SU-DHL-6 (cell line): ENCODE results near the gene DRAXIN.

ENCODE experiments used
- H2AFZ ChIP-seq: fragments of 200-600 bp; sonication (generic); 2 replicates; pipeline ENCODE4 v1.6.1; 2014; ENCODE audit warnings: low read depth, mild to moderate bottlenecking, moderate library complexity, mixed read lengths, antibody characterized with exemption, low read length; ENCODE audit not compliant: severe bottlenecking
- H3F3A ChIP-seq: fragments of 200-600 bp; shearing (Covaris generic); 2 replicates; pipeline ENCODE4 v1.6.0; 2016; ENCODE audit warnings: antibody characterized with exemption, mild to moderate bottlenecking; ENCODE audit not compliant: insufficient read depth
- H3K27ac ChIP-seq: fragments of 200-600 bp; sonication (generic); 2 replicates; pipeline ENCODE4 v1.5.1; 2016; ENCODE audit warnings: low read depth, mild to moderate bottlenecking, low read length, moderate library complexity, mixed read lengths
- H3K27me3 ChIP-seq: fragments of 200-600 bp; sonication (generic), shearing (Covaris generic); 2 replicates; pipeline ENCODE4 v1.6.0; 2014; ENCODE audit warnings: mild to moderate bottlenecking, low read length
- H3K36me3 ChIP-seq: fragments of 200-600 bp; sonication (generic); 2 replicates; pipeline ENCODE4 v1.6.1; 2014; ENCODE audit warnings: mild to moderate bottlenecking, low read length, mixed read lengths
- H3K4me2 ChIP-seq: fragments of 300-600, 200-600 bp; shearing (Covaris generic), sonication (generic); 2 replicates; pipeline ENCODE4 v1.6.0; 2014; ENCODE audit warnings: low read length, low read depth, mild to moderate bottlenecking; ENCODE audit not compliant: poor library complexity, severe bottlenecking
- H3K4me3 ChIP-seq: fragments of 200-600 bp; sonication (generic); 2 replicates; pipeline ENCODE4 v1.5.1; 2014; ENCODE audit warnings: antibody characterized with exemption, low read length, mild to moderate bottlenecking, mixed read lengths; ENCODE audit not compliant: insufficient read depth, poor library complexity, severe bottlenecking
- H3K79me2 ChIP-seq: fragments of 200-600 bp; sonication (generic); 2 replicates; pipeline ENCODE4 v1.6.1; 2014; ENCODE audit warnings: mild to moderate bottlenecking, low read length, moderate library complexity; ENCODE audit not compliant: insufficient read depth
- H3K9ac ChIP-seq: fragments of 200-600 bp; sonication (generic); 2 replicates; pipeline ENCODE4 v1.7.0; 2014; ENCODE audit warnings: mild to moderate bottlenecking, low read length
- H3K9me2 ChIP-seq: fragments of 200-600 bp; sonication (generic); replicated peaks from 2 replicates; pipeline ENCODE4 v1.6.1; 2014; ENCODE audit warnings: low read length; ENCODE audit not compliant: insufficient read depth
- H3K9me3 ChIP-seq: fragments of 200-600 bp; sonication (generic); 2 replicates; pipeline ENCODE4 v1.6.1; 2014; ENCODE audit warnings: low read length, mixed read lengths; ENCODE audit not compliant: insufficient read depth
- H4K20me1 ChIP-seq: fragments of 200-600 bp; sonication (generic); 2 replicates; pipeline ENCODE4 v1.6.1; 2014; ENCODE audit warnings: low read depth, mild to moderate bottlenecking, antibody characterized with exemption, low read length, moderate library complexity, mixed read lengths
- EZH2phosphoT487 ChIP-seq: fragments of 200-600 bp; sonication (generic), shearing (Covaris generic); conservative IDR thresholded peaks from 2 replicates; pipeline ENCODE4 v1.6.1; 2018; ENCODE audit warnings: mild to moderate bottlenecking, antibody characterized with exemption, low read length, moderate library complexity, mixed read lengths
- TF ChIP-seq, protein P1 (sequence below): fragments of 200-600 bp; sonication (generic); IDR thresholded peaks from one replicate; pipeline ENCODE4 v1.5.1; 2017; ENCODE audit warnings: antibody characterized with exemption, mild to moderate bottlenecking, low read length, moderate library complexity; ENCODE audit not compliant: insufficient read depth, poor library complexity, severe bottlenecking

Gene DRAXIN

DNA sequence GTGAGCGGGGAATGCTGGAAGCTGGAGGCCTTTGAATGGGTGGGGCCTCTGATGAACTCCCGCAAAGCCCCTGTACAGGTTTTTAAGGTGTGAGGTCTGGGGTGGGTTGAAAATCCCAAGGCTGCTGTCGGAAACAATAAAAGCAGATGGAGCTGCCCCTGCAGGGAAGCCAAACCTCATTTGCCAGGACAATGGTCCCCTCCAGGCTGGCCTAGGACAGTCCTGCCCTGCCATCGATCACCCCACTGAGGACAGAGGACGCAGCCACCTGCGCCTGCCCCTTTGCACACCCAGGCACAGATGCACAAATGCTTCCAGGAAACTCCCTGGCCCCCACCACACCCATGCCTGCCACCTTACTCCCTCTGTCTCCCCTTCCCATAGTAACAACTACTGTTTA, 4.4 kb downstream of the DRAXIN start:
- no peaks in the 10 kb centered on the region for H3K36me3 ChIP-seq
- TF ChIP-seq, protein P1, sequence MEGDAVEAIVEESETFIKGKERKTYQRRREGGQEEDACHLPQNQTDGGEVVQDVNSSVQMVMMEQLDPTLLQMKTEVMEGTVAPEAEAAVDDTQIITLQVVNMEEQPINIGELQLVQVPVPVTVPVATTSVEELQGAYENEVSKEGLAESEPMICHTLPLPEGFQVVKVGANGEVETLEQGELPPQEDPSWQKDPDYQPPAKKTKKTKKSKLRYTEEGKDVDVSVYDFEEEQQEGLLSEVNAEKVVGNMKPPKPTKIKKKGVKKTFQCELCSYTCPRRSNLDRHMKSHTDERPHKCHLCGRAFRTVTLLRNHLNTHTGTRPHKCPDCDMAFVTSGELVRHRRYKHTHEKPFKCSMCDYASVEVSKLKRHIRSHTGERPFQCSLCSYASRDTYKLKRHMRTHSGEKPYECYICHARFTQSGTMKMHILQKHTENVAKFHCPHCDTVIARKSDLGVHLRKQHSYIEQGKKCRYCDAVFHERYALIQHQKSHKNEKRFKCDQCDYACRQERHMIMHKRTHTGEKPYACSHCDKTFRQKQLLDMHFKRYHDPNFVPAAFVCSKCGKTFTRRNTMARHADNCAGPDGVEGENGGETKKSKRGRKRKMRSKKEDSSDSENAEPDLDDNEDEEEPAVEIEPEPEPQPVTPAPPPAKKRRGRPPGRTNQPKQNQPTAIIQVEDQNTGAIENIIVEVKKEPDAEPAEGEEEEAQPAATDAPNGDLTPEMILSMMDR, result no peak
- no peak for TF ChIP-seq EZH2phosphoT487
- H3K27me3 ChIP-seq, result no peaks in the 10 kb centered on the region
- no peak overlapping the region for H3K27ac ChIP-seq
- H3K9me3 ChIP-seq, result no peaks in the 10 kb centered on the region
- no peaks in the 10 kb centered on the region for H4K20me1 ChIP-seq
- H3K4me2 ChIP-seq, result no peak overlapping the region
- H3K9me2 ChIP-seq, result no peaks in the 10 kb centered on the region
- H3F3A ChIP-seq, result no peaks in the 10 kb centered on the region
- no peak overlapping the region for H3K9ac ChIP-seq
- H3K4me3 ChIP-seq, result no peak overlapping the region
- no peak overlapping the region for H2AFZ ChIP-seq
- H3K79me2 ChIP-seq, result no peaks in the 10 kb centered on the region

- H2AFZ ChIP-seq, result no peak overlapping the region
- H3K79me2 ChIP-seq, result no peaks in the 10 kb centered on the region
- H3K9me2 ChIP-seq, result no peaks in the 10 kb centered on the region
- H3K36me3 ChIP-seq, result no peaks in the 10 kb centered on the region
- H3K9ac ChIP-seq, result no peak overlapping the region
- no peak overlapping the region for H3K4me2 ChIP-seq
- H3K27ac ChIP-seq, result no peak overlapping the region
- H3F3A ChIP-seq, result no peaks in the 10 kb centered on the region
- no peaks in the 10 kb centered on the region for H4K20me1 ChIP-seq
- no peak for TF ChIP-seq EZH2phosphoT487
- no peaks in the 10 kb centered on the region for H3K27me3 ChIP-seq
- no peaks in the 10 kb centered on the region for H3K9me3 ChIP-seq
- no peak overlapping the region for H3K4me3 ChIP-seq
Observed at GRCh38 chr1:11697188-11697892, 5.8 kb downstream of the DRAXIN start.

GRCh38 chr1:11697893-11698210, 6.3 kb downstream of the DRAXIN start:
- no peaks in the 10 kb centered on the region for H3F3A ChIP-seq
- no peak overlapping the region for H2AFZ ChIP-seq
- H3K9me2 ChIP-seq, result no peaks in the 10 kb centered on the region
- H3K4me3 ChIP-seq, result no peak overlapping the region
- H3K27ac ChIP-seq, result no peak overlapping the region
- no peaks in the 10 kb centered on the region for H3K27me3 ChIP-seq
- no peaks in the 10 kb centered on the region for H3K9me3 ChIP-seq
- no peaks in the 10 kb centered on the region for H4K20me1 ChIP-seq
- no peaks in the 10 kb centered on the region for H3K36me3 ChIP-seq
- no peak overlapping the region for H3K4me2 ChIP-seq
- H3K79me2 ChIP-seq, result no peaks in the 10 kb centered on the region
- TF ChIP-seq EZH2phosphoT487, result no peak
- TF ChIP-seq, protein P1, result no peak
- no peak overlapping the region for H3K9ac ChIP-seq

GRCh38 chr1:11700601-11701467, 9.3 kb downstream of the DRAXIN start:
- Histone ChIP-seq H3K9me3 (no peaks in the 10 kb centered on the region), H3F3A (no peaks in the 10 kb centered on the region), H3K9ac (no peak overlapping the region), H3K27me3 (no peaks in the 10 kb centered on the region), H3K79me2 (no peaks in the 10 kb centered on the region), H3K4me2 (no peak overlapping the region), H3K27ac (no peak overlapping the region), H4K20me1 (no peaks in the 10 kb centered on the region), H3K4me3 (no peak overlapping the region), H3K9me2 (no peaks in the 10 kb centered on the region), H3K36me3 (no peaks in the 10 kb centered on the region), H2AFZ (no peak overlapping the region)
- TF ChIP-seq EZH2phosphoT487, result no peak
- TF ChIP-seq, protein P1, result no peak
